Retinal pigment epithelial cell (primary cell): Measurements from ENCODE around the gene CCRL2.
"Not testable (repeated sequence)": the region's sequence is repeated elsewhere in the genome, so short reads cannot be mapped to it uniquely, and the experiment has no call there.

Source experiments
- DNase-seq: peaks from one replicate; pipeline ENCODE4 v3.0.0-alpha.2; 2010; ENCODE audit warnings: low read depth
- H3K4me3 ChIP-seq: 2 replicates; pipeline ENCODE4 v1.5.1; 2011; ENCODE audit warnings: mild to moderate bottlenecking, low read length, control low read depth, moderate library complexity
- CTCF ChIP-seq: conservative IDR thresholded peaks from 2 replicates; pipeline ENCODE4 v1.5.1; 2011; ENCODE audit warnings: low read depth, low read length, control low read depth, inconsistent platforms

The CCRL2 gene

DNA sequence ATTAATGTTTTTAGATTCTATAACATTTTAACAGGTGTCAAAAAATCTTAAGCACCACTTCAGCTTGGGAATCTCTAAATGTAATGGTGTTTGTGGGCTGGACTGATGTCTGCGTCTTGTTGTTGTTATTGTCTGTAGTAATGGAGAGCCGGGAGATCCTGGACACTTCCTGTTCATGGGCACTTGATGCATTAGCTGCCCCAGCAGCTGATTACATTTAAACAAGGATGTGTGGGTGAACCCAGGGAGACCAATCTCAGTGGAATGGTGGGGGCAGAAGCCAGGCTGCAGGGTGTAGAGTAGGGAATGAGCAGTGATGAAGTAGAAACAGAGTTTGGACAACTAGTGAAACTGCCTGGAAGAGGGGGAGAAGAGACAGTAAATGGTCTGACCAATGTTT, 8.0 kb upstream of the CCRL2 start:
- no peak overlapping the region for H3K4me3 ChIP-seq
- TF ChIP-seq CTCF, result no peak
- no peak for DNase-seq

DNA sequence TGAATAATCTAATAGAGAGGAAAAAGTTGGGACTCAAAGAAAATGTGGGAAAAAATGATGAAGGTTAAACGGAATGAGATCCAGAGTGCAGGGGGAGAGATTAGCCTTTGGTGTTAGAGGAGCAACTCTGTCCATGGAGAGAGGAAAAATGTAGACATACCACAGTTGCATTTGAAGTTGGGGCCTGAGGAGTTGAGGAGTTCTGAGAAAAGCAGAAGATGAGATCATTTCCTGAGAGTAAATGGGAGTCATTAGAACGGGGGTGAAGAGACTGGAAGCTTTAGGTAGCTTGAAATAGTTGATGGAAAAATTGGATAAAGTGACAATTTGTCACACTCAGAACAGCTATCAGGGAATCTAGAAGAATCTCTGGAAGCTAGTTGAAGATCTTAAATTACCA, 7.5 kb upstream of the CCRL2 start:
- no peak for TF ChIP-seq CTCF
- no peak overlapping the region for H3K4me3 ChIP-seq
- DNase-seq, result no peak

DNA sequence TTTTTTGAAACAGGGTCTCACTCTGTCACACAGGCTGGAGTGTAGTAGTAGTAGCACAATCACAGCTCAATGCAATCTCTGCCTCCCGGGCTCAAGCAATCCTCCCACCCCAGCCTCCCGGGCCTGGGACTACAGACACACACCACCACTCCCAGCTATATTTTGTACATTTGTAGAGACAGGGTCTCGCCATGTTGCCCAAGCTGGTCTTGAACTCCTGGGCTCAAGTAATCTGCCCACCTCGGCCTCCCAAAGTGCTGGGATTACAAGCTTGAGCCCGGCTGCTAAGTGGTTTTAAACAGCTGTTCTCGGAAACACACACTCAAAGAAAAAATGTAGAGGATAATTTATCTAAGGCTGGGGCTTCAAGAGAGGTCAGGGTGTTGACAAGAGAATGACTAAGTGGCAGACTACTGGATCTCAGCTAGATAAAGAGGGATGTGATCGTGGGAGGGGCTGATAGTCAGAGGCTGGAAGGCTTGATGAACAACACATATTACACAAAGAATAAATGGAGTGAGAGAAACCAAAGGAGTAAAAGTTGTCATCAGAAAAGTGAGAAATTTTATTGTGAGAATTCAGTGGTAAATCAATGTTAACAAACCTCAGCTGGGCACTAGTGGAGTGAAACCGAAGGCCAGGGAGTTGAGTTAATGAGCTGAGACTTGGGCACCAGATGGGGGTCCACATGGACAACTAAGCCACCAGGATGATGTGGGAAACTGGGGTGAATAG, 6.9 kb upstream of the CCRL2 start:
- DNase-seq, result no peak
- H3K4me3 ChIP-seq, result no peak overlapping the region
- TF ChIP-seq CTCF, result no peak

DNA sequence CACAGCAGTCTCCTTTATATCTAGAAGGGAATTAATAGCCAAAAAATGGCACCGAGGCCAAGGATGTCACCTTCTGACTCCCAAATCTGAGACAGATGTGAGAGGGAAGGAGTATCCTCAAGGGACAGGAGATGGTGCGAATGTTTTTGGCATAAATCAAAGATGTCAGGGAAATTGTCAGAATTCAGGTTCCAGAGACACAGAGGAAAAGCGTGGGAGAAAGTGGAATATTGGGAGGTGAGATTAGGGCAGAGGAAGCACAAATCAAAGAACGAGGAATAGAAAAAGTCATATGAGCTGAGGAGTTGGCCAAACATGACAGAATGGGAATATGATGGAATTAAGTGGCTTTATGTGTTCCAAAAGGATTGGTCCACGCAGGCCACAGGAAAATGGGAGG, 6.2 kb upstream of the CCRL2 start:
- DNase-seq, result no peak
- H3K4me3 ChIP-seq, result no peak overlapping the region
- no peak for TF ChIP-seq CTCF

DNA sequence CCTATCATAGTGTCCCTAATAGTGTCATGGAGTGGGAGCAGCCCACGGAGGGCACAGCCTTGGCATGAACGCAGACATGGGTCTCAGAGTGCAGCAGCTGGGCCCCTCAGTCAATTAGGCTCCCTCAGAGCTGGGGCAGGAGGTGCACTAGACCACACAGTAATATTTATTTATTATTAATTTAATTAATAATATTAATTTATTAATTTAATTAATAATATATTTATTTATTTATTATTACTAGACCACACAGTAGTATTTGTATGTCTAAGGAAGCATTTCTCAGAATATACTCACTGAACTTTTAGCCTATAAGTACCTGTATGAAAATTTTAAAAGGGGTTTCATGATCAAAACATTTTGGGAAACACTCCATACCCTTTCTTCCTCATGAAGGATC, 5.5 kb upstream of the CCRL2 start:
- H3K4me3 ChIP-seq, result no peak overlapping the region
- no peak for TF ChIP-seq CTCF
- no peak for DNase-seq

DNA sequence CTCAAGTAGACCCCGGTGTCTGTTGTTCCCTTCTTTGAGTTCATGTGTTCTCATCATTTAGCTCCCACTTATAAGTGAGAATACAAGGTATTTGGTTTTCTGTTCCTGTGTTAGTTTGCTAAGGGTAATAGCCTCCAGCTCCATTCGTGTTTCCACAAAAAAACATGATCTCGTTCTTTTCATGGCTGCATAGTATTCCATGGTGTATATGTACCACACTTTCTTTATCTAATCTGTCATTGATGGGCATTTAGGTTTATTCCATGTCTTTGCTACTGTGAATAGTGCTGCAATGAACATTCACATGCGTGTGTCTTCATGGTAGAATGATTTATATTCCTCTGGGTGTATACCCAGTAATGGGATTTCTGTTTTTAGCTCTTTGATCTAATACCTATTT, 4.2 kb upstream of the CCRL2 start:
- not testable (repeated sequence) for H3K4me3 ChIP-seq, DNase-seq

- no peak for TF ChIP-seq CTCF
- no peak for DNase-seq
- H3K4me3 ChIP-seq, result no peak overlapping the region
Observed at GRCh38 chr3:46405301-46406019, 1.6 kb upstream of the CCRL2 start.
